ENCODE data around the gene ATRAID. TPM values are rescaled to one million over a fixed set of nuclear protein-coding genes. Genes with fewer than 3 reads are reported as not detected.

Gene ATRAID
- total and polyA plus RNA-seq, 10 of the 15 experiments (the other 5 are each of a cell fraction or from before 2014, with no cell fraction given) = 65.6 to 180 (median 120) TPM

- TF ChIP-seq CTCF (IDR thresholded peaks at IDR 0.05 in 2 of 3, conservative IDR thresholded peaks at IDR 0.05 in 1 of 3; ENCODE audit: control insufficient read depth in 2 of 3, extremely low read depth in 1 of 3, insufficient read depth in 1 of 3, low read depth in 3 of 3, low read length in 3 of 3) (no peak), ZBTB4 (CRISPR knock-in tag; IDR thresholded peaks at IDR 0.05) (no peak), TCF3 (IDR thresholded peaks at IDR 0.05; ENCODE audit: borderline replicate concordance, insufficient read depth, low read depth, low read length) (no peak), E2F4 (IDR thresholded peaks at IDR 0.05; ENCODE audit: low read depth, low read length) (no peak), DPF2 (IDR thresholded peaks at IDR 0.05) (peak; percentile 54; the same call in 1 of the 2 replicates), MYC (IDR thresholded peaks at IDR 0.05; ENCODE audit: insufficient read depth, insufficient read length, insufficient replicate concordance, low read length, severe bottlenecking) (no peak), CEBPB (IDR thresholded peaks at IDR 0.05; ENCODE audit: borderline replicate concordance in 1 of 2, low read depth in 2 of 2, low read length in 2 of 2) (no peak), MEF2A (IDR thresholded peaks at IDR 0.05; ENCODE audit: insufficient read depth, low read depth, low read length) (no peak), RAD21 (IDR thresholded peaks at IDR 0.05; ENCODE audit: insufficient read depth, low read depth, low read length) (no peak), SMAD1 (IDR thresholded peaks at IDR 0.05; ENCODE audit: low read depth, partially characterized antibody) (no peak), E4F1 (IDR thresholded peaks at IDR 0.05; ENCODE audit: borderline replicate concordance, partially characterized antibody) (no peak), TARDBP (IDR thresholded peaks at IDR 0.05; ENCODE audit: borderline replicate concordance) (no peak), NBN (IDR thresholded peaks at IDR 0.05) (no peak), RFX5 (IDR thresholded peaks at IDR 0.05; ENCODE audit: low read depth, low read length) (no peak), SMAD5 (IDR thresholded peaks at IDR 0.05; ENCODE audit: low read depth) (no peak), CHD2 (IDR thresholded peaks at IDR 0.05; ENCODE audit: borderline replicate concordance, low read depth, low read length) (no peak), BMI1 (IDR thresholded peaks at IDR 0.05; ENCODE audit: borderline replicate concordance) (no peak), MXI1 (IDR thresholded peaks at IDR 0.05; ENCODE audit: low read depth, low read length) (no peak), RAD51 (IDR thresholded peaks at IDR 0.05) (peak; percentile 64; the same call in 1 of the 2 replicates)
Measured at GRCh38 chr2:27164960-27165763, 46.7 kb upstream of the ATRAID start (continued).

All from GM12878 (cell line).